LNCaP clone FGC (cell line): ENCODE data around the gene CAPN10.

Experiments
- DNase-seq: peaks from one replicate; pipeline ENCODE4 v3.0.0-alpha.2; 2011; ENCODE audit warnings: low read depth
- H3K4me3 ChIP-seq: 2 replicates; pipeline ENCODE4 v1.5.1; 2011; ENCODE audit warnings: mild to moderate bottlenecking, low read depth, low read length, control low read depth
- CTCF ChIP-seq: IDR thresholded peaks from 2 replicates; pipeline ENCODE4 v1.5.1; 2012; ENCODE audit warnings: mild to moderate bottlenecking; ENCODE audit not compliant: control insufficient read depth, insufficient read depth; ENCODE audit errors: extremely low read depth

The CAPN10 gene

GRCh38 chr2:240564561-240565332 is 21.8 kb upstream of the CAPN10 start:
- H3K4me3 ChIP-seq = no peak overlapping the region
- DNase-seq = no peak
- no peak for TF ChIP-seq CTCF

DNA sequence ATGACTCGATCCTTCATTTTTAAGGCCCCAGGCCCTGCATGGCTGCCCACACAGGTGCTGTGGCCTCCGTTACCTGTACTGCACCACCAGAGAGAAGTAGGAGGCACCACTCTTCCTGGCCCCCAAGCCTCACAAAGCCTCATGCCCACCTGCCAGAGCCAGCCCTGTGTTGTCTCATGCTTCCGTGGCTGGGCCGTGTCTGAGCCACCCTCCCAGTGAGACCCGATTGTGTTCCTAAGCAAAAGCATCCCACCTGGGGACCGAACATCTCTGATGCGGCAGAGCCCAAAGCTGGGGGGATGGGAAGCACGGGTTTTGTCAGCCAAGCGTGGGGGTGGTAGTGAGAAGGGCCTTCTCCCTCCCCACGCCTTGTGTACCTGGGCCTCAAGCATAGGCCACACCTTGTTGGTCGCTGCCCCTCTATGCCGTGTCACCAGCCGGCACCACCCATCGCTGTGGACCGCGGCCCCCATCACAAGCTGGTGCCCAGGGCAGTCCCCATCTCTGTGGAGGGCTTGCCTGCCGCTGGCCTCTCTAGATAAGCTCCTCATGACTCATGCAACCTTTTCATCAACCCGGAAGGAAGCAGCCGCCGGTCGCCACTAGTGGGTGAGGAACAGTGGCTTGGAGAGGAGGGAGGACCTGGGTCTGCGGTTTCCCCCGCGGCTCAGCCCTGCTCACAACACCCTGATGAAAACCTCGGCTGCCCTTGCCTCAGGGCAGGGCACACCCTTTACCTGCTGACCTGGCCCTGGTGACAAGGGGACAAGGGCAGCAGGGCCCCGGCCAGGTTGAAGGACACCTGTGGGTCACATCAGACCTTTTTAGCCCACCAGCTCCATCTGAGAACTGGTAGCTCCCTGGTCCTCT is 21.0 kb upstream of the CAPN10 start:
- DNase-seq = no peak
- no peak for TF ChIP-seq CTCF
- peak overlapping the region; percentile 23 for H3K4me3 ChIP-seq

- no peak for DNase-seq
- H3K4me3 ChIP-seq = peak overlapping the region; percentile 61
- peak; percentile 70 for TF ChIP-seq CTCF
Observed at GRCh38 chr2:240566203-240567136, 20.1 kb upstream of the CAPN10 start.

GRCh38 chr2:240567137-240567871 is 19.2 kb upstream of the CAPN10 start:
- no peak for TF ChIP-seq CTCF
- no peak for DNase-seq
- H3K4me3 ChIP-seq = peak overlapping the region; percentile 61

- peak; percentile 35 for TF ChIP-seq CTCF
- DNase-seq = no peak
- peak within 1 kb of the TSS; percentile 62 for H3K4me3 ChIP-seq
Observed at GRCh38 chr2:240567872-240568677, 18.5 kb upstream of the CAPN10 start, which contains the start of gene RNPEPL1. TSS of gene RNPEPL1 (plus strand) at chr2:240568484. CDS start at chr2:240568587, 103 bp downstream.
